Naive thymus-derived CD4-positive, alpha-beta T cell (primary cell): ENCODE data around the gene ZSWIM6. TPM values are rescaled to one million over a fixed set of nuclear protein-coding genes. Genes with fewer than 3 reads are reported as not detected.

Experiments used
- ATAC-seq: fragments of 150-1000 bp; cut with Tn5 transposase; 2 replicates; pipeline ENCODE4 v1.10.0; 2021; ENCODE audit warnings: mild to moderate bottlenecking, moderate library complexity
- CTCF ChIA-PET: fragments of 350-600 bp; sonication (Branson Sonifier 250); formaldehyde crosslinking; loops from one replicate; lab custom pipeline; 2021; ENCODE audit warnings: antibody characterized with exemption; lab: Charles Lee
- POLR2A ChIA-PET: fragments of 350-600 bp; sonication (Branson Sonifier 250); formaldehyde crosslinking; loops from one replicate; lab custom pipeline; 2021; ENCODE audit warnings: antibody characterized with exemption, inconsistent platforms; lab: Charles Lee
- DNase-seq, 9 donors: peaks; one replicate each; pipeline versions ENCODE4 v3.0.0 to v3.0.0-alpha.2; 2020 to 2022; ENCODE audit warnings: mixed read lengths in 1 of 9
- H3K27ac ChIP-seq: one replicate; pipeline ENCODE4 v1.7.0; 2013; ENCODE audit warnings: mild to moderate bottlenecking, low read depth, low read length, moderate library complexity
- H3K27me3 ChIP-seq, 2 donors: one replicate each; pipeline ENCODE4 v1.7.0; 2013; ENCODE audit warnings: low read length in 2 of 2, mild to moderate bottlenecking in 2 of 2, moderate library complexity in 2 of 2; ENCODE audit not compliant: control insufficient read depth in 2 of 2, insufficient read depth in 2 of 2
- H3K36me3 ChIP-seq, 3 experiments: 1 replicate in 2 of 3; 2 replicates in 1 of 3; pipeline ENCODE4 v1.7.0; 2013; ENCODE audit warnings: low read length in 3 of 3, mild to moderate bottlenecking in 3 of 3, moderate library complexity in 1 of 3; ENCODE audit not compliant: insufficient read depth in 3 of 3, control insufficient read depth in 2 of 3
- H3K4me1 ChIP-seq, 2 donors: one replicate each; pipeline ENCODE4 v1.7.0; 2013; ENCODE audit warnings: low read length in 2 of 2, mild to moderate bottlenecking in 2 of 2, moderate library complexity in 1 of 2; ENCODE audit not compliant: control insufficient read depth in 2 of 2, insufficient read depth in 2 of 2
- H3K4me3 ChIP-seq: 2 replicates; pipeline ENCODE4 v1.7.0; 2013; ENCODE audit warnings: mild to moderate bottlenecking, low read length
- H3K9me3 ChIP-seq, 3 experiments: 1 replicate in 2 of 3; 2 replicates in 1 of 3; pipeline ENCODE4 v1.7.0; 2013; ENCODE audit warnings: low read length in 3 of 3; ENCODE audit not compliant: control insufficient read depth in 2 of 3
- H3K27ac Mint-ChIP-seq, 9 donors: one replicate each; pipeline ENCODE4 v1.8.0; 2020 to 2022; ENCODE audit warnings: mixed read lengths in 9 of 9, mild to moderate bottlenecking in 8 of 9, moderate library complexity in 5 of 9, inconsistent platforms in 2 of 9
- H3K27me3 Mint-ChIP-seq, 5 donors: one replicate each; pipeline ENCODE4 v1.8.0; 2021 to 2022; ENCODE audit warnings: mixed read lengths in 5 of 5, mild to moderate bottlenecking in 1 of 5
- H3K36me3 Mint-ChIP-seq, 5 donors: one replicate each; pipeline ENCODE4 v1.8.0; 2020 to 2022; ENCODE audit warnings: mixed read lengths in 5 of 5, mild to moderate bottlenecking in 3 of 5, inconsistent platforms in 1 of 5
- H3K4me1 Mint-ChIP-seq, 7 donors: one replicate each; pipeline ENCODE4 v1.8.0; 2020 to 2022; ENCODE audit warnings: mixed read lengths in 7 of 7, mild to moderate bottlenecking in 3 of 7, inconsistent platforms in 1 of 7
- H3K4me3 Mint-ChIP-seq, 10 donors: one replicate each; pipeline ENCODE4 v1.8.0; 2020 to 2022; ENCODE audit warnings: mild to moderate bottlenecking in 10 of 10, mixed read lengths in 10 of 10, moderate library complexity in 6 of 10, inconsistent platforms in 2 of 10
- H3K9me3 Mint-ChIP-seq, 11 donors: one replicate each; pipeline ENCODE4 v1.8.0; 2020 to 2022; ENCODE audit warnings: mixed read lengths in 11 of 11, mild to moderate bottlenecking in 4 of 11, inconsistent platforms in 1 of 11, moderate library complexity in 1 of 11
- intact Hi-C, 2 donors: fragments of 100-400 bp; cut with micrococcal nuclease; formaldehyde crosslinking; loops; one replicate each; pipeline ENCODE4 v1.15.1; 2023
- polyA plus RNA-seq, 2 donors: library from polyadenylated mRNA; unstranded; fragments of 300-500 nt; fragmentation: Illumina TruSeq; gene quantifications; one replicate each; pipeline ENCODE4 v1.2.3, GENCODE V29; 2021
- total RNA-seq, 6 experiments: library from RNA in 5 of 6; stranded (reverse) in 5 of 6; gene quantifications; 1 replicate in 5 of 6; 2 replicates in 1 of 6; pipeline ENCODE4 v1.2.3 and lab custom pipeline; 2021 to 2026

ZSWIM6 gene
- total and polyA plus RNA-seq, 7 experiments from 2014 or later: 0.29 to 18.5 (median 8.2) TPM

DNA sequence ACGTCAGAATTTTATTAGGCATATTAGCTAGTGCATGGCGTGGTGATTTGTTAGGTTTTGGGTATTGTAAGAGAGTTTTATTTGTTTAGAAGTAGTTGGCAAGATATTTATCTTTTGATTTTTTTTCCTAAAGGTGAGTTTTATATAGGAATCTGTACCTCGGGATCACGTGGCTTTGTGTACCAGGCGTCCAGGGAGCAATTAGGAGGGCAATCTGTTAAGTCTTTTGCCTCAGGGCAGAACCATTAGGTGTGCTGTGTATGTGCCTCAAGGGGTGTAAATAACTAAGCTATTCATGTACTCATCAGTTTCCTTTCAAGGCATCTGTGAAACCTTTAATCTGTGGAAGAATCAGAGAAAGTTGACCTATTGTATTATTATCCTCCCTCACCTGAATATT, 39.4 kb downstream of the ZSWIM6 start:
- Mint-ChIP-seq H3K9me3 (no peaks in the 10 kb centered on the region), H3K27ac (no peak overlapping the region), H3K36me3 (peaks cover 0 to 31% (median 11%) of the 10 kb centered on the region in 5 donors), H3K4me1 (peaks cover 0 to 27% (median 8%) of the 10 kb centered on the region in 7 donors), H3K4me3 (no peak overlapping the region), H3K27me3 (no peaks in the 10 kb centered on the region)
- CTCF ChIA-PET: no interaction called here
- ATAC-seq: no peak
- H3K36me3 ChIP-seq: no peaks in the 10 kb centered on the region
- POLR2A ChIA-PET: no interaction called here
- H3K27me3 ChIP-seq: no peaks in the 10 kb centered on the region
- DNase-seq: no peak
- intact Hi-C loops: no loop called here
- H3K9me3 ChIP-seq: no peaks in the 10 kb centered on the region
- H3K27ac ChIP-seq: no peak overlapping the region
- H3K4me1 ChIP-seq: no peaks in the 10 kb centered on the region
- H3K4me3 ChIP-seq: no peak overlapping the region

DNA sequence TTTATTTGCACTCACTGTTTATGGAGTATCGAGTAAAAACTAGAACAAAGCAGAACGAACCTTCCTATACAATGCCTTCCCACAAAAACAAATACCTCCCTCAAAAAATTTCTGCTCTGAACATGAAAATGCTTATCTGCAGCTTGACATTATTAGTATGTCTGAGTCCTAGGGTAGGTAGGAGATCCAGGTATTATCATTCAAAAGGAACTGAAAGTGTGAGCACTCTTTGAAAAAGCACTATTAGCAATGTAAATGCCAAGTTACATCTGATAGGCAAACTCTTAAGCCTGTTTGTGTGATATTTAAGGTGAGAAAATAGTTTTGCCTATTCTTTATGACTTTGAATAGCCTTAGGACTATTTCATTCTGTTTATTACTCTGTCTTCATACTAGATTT, 47.6 kb downstream of the ZSWIM6 start:
- ChIA-PET CTCF (no interaction called here), POLR2A (no interaction called here)

DNA sequence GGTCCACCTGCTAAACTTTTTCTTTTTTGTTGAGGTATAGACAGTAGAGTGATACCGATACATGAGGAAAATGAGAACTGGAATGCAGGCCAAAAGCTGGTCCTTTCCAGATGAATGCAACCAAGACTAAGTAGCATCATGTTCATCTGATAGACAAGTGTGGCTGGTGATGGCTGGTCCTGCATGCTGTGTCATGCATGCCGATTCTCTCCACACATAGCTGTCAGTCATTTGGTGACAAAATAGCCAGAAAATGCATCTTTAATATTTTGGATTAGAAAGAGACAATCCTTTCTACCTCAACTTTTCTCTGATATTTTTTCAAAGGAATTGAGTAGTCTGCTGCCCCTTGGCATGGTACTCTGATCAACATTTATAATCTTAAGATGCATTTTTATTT, 49.9 kb downstream of the ZSWIM6 start:
- Mint-ChIP-seq H3K9me3 (peaks cover 0 to 4% (median 0%) of the 10 kb centered on the region in 11 donors), H3K4me3 (no peak overlapping the region), H3K27ac (no peak overlapping the region), H3K36me3 (peaks cover 0 to 15% (median 2%) of the 10 kb centered on the region in 5 donors), H3K27me3 (no peaks in the 10 kb centered on the region), H3K4me1 (peaks cover 0 to 34% (median 20%) of the 10 kb centered on the region in 7 donors)
- Histone ChIP-seq H3K27me3 (no peaks in the 10 kb centered on the region), H3K4me1 (no peaks in the 10 kb centered on the region), H3K27ac (no peak overlapping the region), H3K4me3 (no peak overlapping the region), H3K9me3 (no peaks in the 10 kb centered on the region), H3K36me3 (no peaks in the 10 kb centered on the region)
- CTCF ChIA-PET: no interaction called here
- DNase-seq: no peak
- POLR2A ChIA-PET: no interaction called here
- no peak for ATAC-seq
- intact Hi-C loops: no loop called here

More for the DNA sequence above, 47.6 kb downstream of the ZSWIM6 start:
- no peak overlapping the region for H3K4me3 ChIP-seq
- H3K27ac ChIP-seq: no peak overlapping the region
- H3K36me3 ChIP-seq: no peaks in the 10 kb centered on the region
- H3K27ac Mint-ChIP-seq: no peak overlapping the region
- intact Hi-C loops: no loop called here
- peaks cover 0 to 16% (median 9%) of the 10 kb centered on the region in 5 donors for H3K36me3 Mint-ChIP-seq
- peaks cover 0 to 4% (median 0%) of the 10 kb centered on the region in 11 donors for H3K9me3 Mint-ChIP-seq
- no peaks in the 10 kb centered on the region for H3K4me1 ChIP-seq
- no peaks in the 10 kb centered on the region for H3K9me3 ChIP-seq
- peaks cover 0 to 20% (median 8%) of the 10 kb centered on the region in 7 donors for H3K4me1 Mint-ChIP-seq
- DNase-seq (no peak), ATAC-seq (no peak)
- no peaks in the 10 kb centered on the region for H3K27me3 ChIP-seq
- no peaks in the 10 kb centered on the region for H3K27me3 Mint-ChIP-seq
- no peak overlapping the region for H3K4me3 Mint-ChIP-seq

DNA sequence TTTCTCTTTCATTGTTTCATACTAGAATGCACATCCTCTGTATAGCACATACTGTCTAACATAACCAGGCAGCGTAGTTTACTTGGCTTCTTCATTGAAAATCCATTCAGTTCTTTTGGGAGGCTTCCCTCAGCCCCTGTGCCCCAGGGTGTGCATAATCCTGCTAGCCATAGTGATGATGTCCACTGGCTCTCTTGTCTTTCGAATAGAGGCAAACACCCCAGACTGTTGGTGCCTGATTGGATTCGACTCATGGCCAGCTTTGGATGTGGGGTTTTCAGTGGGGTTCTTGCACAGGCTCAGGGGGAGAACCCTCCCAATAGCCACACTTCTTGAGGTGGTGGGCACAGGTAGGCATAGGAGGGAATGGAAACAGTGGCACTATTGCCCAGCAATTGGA, 53.6 kb downstream of the ZSWIM6 start:
- DNase-seq (no peak), ATAC-seq (no peak)
- intact Hi-C loops: no loop called here
- peaks cover 0 to 18% (median 5%) of the 10 kb centered on the region in 5 donors for H3K36me3 Mint-ChIP-seq
- Histone ChIP-seq H3K36me3 (no peaks in the 10 kb centered on the region), H3K27ac (no peak overlapping the region), H3K27me3 (no peaks in the 10 kb centered on the region), H3K9me3 (no peaks in the 10 kb centered on the region), H3K4me1 (no peaks in the 10 kb centered on the region), H3K4me3 (no peak overlapping the region)
- peaks cover 0 to 44% (median 27%) of the 10 kb centered on the region in 7 donors for H3K4me1 Mint-ChIP-seq
- no peaks in the 10 kb centered on the region for H3K27me3 Mint-ChIP-seq
- ChIA-PET CTCF (no interaction called here), POLR2A (no interaction called here)
- H3K9me3 Mint-ChIP-seq: peaks cover 0 to 4% (median 0%) of the 10 kb centered on the region in 11 donors
- H3K4me3 Mint-ChIP-seq: no peak overlapping the region
- peak overlapping the region in 1 of 9 donors; percentile 21 for H3K27ac Mint-ChIP-seq

DNA sequence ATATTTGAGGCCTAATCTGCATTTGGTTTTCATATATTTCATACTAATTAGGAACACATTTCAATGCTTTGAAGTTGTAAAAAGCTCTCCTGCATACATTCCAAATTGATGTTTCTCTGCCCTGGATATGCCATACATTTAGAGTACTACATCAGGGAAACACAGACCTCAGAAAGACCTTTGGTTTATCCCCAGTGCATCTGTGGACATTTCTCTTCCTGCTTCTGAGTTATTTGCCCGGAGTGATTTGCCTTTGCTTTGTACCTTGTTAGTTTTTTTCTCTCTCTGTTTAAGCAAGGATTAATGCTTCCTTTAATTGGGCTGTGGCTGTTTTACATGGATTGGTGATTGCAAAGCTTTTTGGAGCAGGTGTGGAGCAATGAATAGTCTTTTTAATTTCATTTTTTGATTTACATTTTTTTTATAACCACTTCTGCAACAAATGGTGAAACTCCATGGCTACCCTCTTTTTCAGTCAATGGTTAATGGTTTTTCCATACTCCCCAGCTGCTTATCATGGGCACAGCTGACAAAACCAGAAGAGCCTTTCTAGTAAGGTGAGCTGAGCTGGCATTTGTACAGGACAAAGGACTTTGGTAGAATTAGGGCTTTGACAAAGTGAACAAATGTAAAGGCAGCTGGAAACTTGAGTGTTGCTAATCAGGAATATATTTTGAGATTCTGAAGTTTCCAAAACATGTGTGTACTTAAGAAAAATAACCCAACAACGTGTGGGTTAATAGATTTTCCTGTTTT, 54.2 kb downstream of the ZSWIM6 start:
- ATAC-seq (no peak), DNase-seq (no peak)
- H3K27me3 ChIP-seq: no peaks in the 10 kb centered on the region
- H3K27ac ChIP-seq: no peak overlapping the region
- H3K9me3 Mint-ChIP-seq: peaks cover 0 to 4% (median 0%) of the 10 kb centered on the region in 11 donors
- intact Hi-C loops: no loop called here
- no peak overlapping the region for H3K4me3 Mint-ChIP-seq
- peaks cover 0 to 44% (median 27%) of the 10 kb centered on the region in 7 donors for H3K4me1 Mint-ChIP-seq
- H3K36me3 Mint-ChIP-seq: peaks cover 0 to 23% (median 5%) of the 10 kb centered on the region in 5 donors
- CTCF ChIA-PET: no interaction called here
- H3K36me3 ChIP-seq: no peaks in the 10 kb centered on the region
- no peaks in the 10 kb centered on the region for H3K27me3 Mint-ChIP-seq
- no peak overlapping the region for H3K27ac Mint-ChIP-seq
- no peaks in the 10 kb centered on the region for H3K4me1 ChIP-seq
- POLR2A ChIA-PET: no interaction called here
- H3K9me3 ChIP-seq: no peaks in the 10 kb centered on the region
- no peak overlapping the region for H3K4me3 ChIP-seq

DNA sequence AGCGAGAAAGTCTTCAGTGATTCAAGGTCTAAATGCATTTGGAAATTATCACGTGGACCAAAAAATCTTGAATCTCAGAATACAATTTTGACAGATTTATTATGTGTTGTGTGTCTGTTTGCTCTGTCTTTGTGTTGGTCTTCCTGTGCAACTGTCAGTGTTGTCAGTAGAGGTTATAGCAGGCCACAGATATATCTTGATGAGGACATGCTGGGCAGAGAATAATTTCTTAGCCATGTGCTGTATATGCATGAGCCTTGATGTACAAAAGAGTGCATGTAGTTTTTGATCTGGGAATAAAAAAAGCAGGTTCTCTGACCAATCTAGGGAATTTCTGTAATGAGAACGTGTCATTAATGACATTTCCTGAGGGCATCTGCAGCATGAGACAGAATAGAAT, 57.6 kb downstream of the ZSWIM6 start:
- H3K27me3 Mint-ChIP-seq: no peaks in the 10 kb centered on the region
- no peak for DNase-seq
- Histone ChIP-seq H3K27ac (no peak overlapping the region), H3K9me3 (no peaks in the 10 kb centered on the region), H3K27me3 (no peaks in the 10 kb centered on the region), H3K36me3 (no peaks in the 10 kb centered on the region), H3K4me1 (no peaks in the 10 kb centered on the region), H3K4me3 (no peak overlapping the region)
- peaks cover 0 to 44% (median 29%) of the 10 kb centered on the region in 7 donors for H3K4me1 Mint-ChIP-seq
- no peak for ATAC-seq
- intact Hi-C loops: no loop called here
- no peaks in the 10 kb centered on the region for H3K9me3 Mint-ChIP-seq
- POLR2A ChIA-PET: interaction anchor here (0.7 kb wide), 1 partner anchor 11 kb away, joined by 3 read pairs; no protein-coding TSS in a partner anchor
- peaks cover 4 to 41% (median 21%) of the 10 kb centered on the region in 5 donors for H3K36me3 Mint-ChIP-seq
- no peak overlapping the region for H3K27ac Mint-ChIP-seq
- CTCF ChIA-PET: no interaction called here
- no peak overlapping the region for H3K4me3 Mint-ChIP-seq
